H1 (cell line): ENCODE results near the gene RXRA. TPM values are rescaled to one million over a fixed set of nuclear protein-coding genes. Genes with fewer than 3 reads are reported as not detected.

ENCODE experiments used
- CTCF ChIA-PET: fragments of 300-600 bp; sonication (Branson Sonifier 250); formaldehyde crosslinking; loops from one replicate; lab custom pipeline; 2021; ENCODE audit not compliant: partially characterized antibody; lab: Charles Lee
- POLR2A ChIA-PET: fragments of 300-600 bp; sonication (Branson Sonifier 250); formaldehyde crosslinking; loops from one replicate; lab custom pipeline; 2021; ENCODE audit warnings: inconsistent platforms; ENCODE audit not compliant: partially characterized antibody; lab: Charles Lee
- DNase-seq, 2 experiments: peaks; one replicate each; pipeline versions ENCODE4 v3.0.0 to v3.0.0-alpha.2; 2010 to 2022; ENCODE audit warnings: low spot score in 2 of 2, low read depth in 1 of 2, mixed read lengths in 1 of 2
- FAIRE-seq: peaks from 2 replicates; lab custom pipeline; 2011; peaks lifted over from hg19 to GRCh38; lab: Jason Lieb, UNC
- H2AFZ ChIP-seq: 2 replicates; pipeline ENCODE4 v1.8.1; 2012; ENCODE audit warnings: low read length, inconsistent platforms
- H2AK5ac ChIP-seq: 2 replicates; pipeline ENCODE4 v1.6.1; 2013; ENCODE audit warnings: low read depth, low read length
- H2BK120ac ChIP-seq: replicated peaks from 2 replicates; pipeline ENCODE3; 2013; ENCODE audit warnings: low read depth, low read length, inconsistent platforms
- H2BK12ac ChIP-seq: 2 replicates; pipeline ENCODE4 v1.6.1; 2013; ENCODE audit warnings: low read depth, low read length
- H2BK15ac ChIP-seq: 2 replicates; pipeline ENCODE4 v1.6.1; 2013; ENCODE audit warnings: low read length
- H2BK20ac ChIP-seq: 2 replicates; pipeline ENCODE4 v1.6.1; 2013; ENCODE audit warnings: low read length
- H2BK5ac ChIP-seq: 2 replicates; pipeline ENCODE4 v1.6.1; 2013; ENCODE audit warnings: low read depth, low read length
- H3K14ac ChIP-seq: 2 replicates; pipeline ENCODE4 v1.6.1; 2013; ENCODE audit warnings: inconsistent platforms; ENCODE audit not compliant: insufficient read length
- H3K18ac ChIP-seq: 2 replicates; pipeline ENCODE4 v1.6.1; 2013; ENCODE audit warnings: low read length; ENCODE audit errors: extremely low read depth
- H3K23ac ChIP-seq: 2 replicates; pipeline ENCODE4 v1.6.1; 2013; ENCODE audit warnings: inconsistent platforms; ENCODE audit not compliant: insufficient read length
- H3K23me2 ChIP-seq: 2 replicates; pipeline ENCODE4 v1.6.1; 2013; ENCODE audit warnings: low read depth, low read length
- H3K27ac ChIP-seq: 2 replicates; pipeline ENCODE4 v1.6.1; 2011; ENCODE audit warnings: low read depth, low read length, inconsistent platforms
- H3K27me3 ChIP-seq, 4 experiments: replicated peaks in 1 of 4; 1 replicate in 1 of 4; 2 replicates in 3 of 4; pipeline versions ENCODE4 v1.6.1 to v1.8.1; 2011 to 2013; ENCODE audit warnings: low read length in 3 of 4, mild to moderate bottlenecking in 3 of 4, inconsistent platforms in 2 of 4, mixed read lengths in 2 of 4, moderate library complexity in 1 of 4; ENCODE audit not compliant: control insufficient read depth in 3 of 4, insufficient read depth in 3 of 4; ENCODE audit errors: extremely low read depth in 1 of 4
- H3K36me3 ChIP-seq, 4 experiments: 2 replicates each; pipeline versions ENCODE4 v1.6.1 to v1.8.1; 2011 to 2013; ENCODE audit warnings: mild to moderate bottlenecking in 4 of 4, low read length in 3 of 4, moderate library complexity in 2 of 4, control low read depth in 1 of 4, inconsistent platforms in 1 of 4; ENCODE audit not compliant: insufficient read depth in 4 of 4, control insufficient read depth in 2 of 4
- H3K4ac ChIP-seq: replicated peaks from 2 replicates; pipeline ENCODE3; 2013; ENCODE audit warnings: low read length, low read depth, mixed read lengths, inconsistent platforms; ENCODE audit not compliant: insufficient read length
- H3K4me1 ChIP-seq, 4 experiments: replicated peaks in 1 of 4; 1 replicate in 1 of 4; 2 replicates in 3 of 4; pipeline versions ENCODE4 v1.6.1 to v1.8.1; 2011 to 2013; ENCODE audit warnings: low read length in 3 of 4, inconsistent platforms in 2 of 4, mixed read lengths in 1 of 4; ENCODE audit not compliant: insufficient read depth in 4 of 4, control insufficient read depth in 3 of 4
- H3K4me2 ChIP-seq, 2 experiments: 2 replicates each; pipeline versions ENCODE4 v1.6.1 to v1.8.1; 2011 to 2013; ENCODE audit warnings: low read depth in 2 of 2, low read length in 2 of 2, control low read depth in 1 of 2, inconsistent platforms in 1 of 2, mild to moderate bottlenecking in 1 of 2; ENCODE audit not compliant: insufficient read depth in 1 of 2
- H3K4me3 ChIP-seq, 4 experiments: fragments of 200-600, 300-600 bp in 1 of 4; sonication (generic), shearing (Covaris generic), sonication (Bioruptor Twin) in 1 of 4; 2 replicates each; pipeline versions ENCODE4 v1.5.1 to v1.8.1; 2011 to 2016; ENCODE audit warnings: low read length in 4 of 4, low read depth in 3 of 4, control low read depth in 2 of 4, inconsistent platforms in 2 of 4, mild to moderate bottlenecking in 2 of 4, mixed read lengths in 1 of 4, moderate library complexity in 1 of 4; ENCODE audit not compliant: insufficient read depth in 2 of 4; ENCODE audit errors: extremely low read depth in 1 of 4
- H3K56ac ChIP-seq: replicated peaks from 2 replicates; pipeline ENCODE3; 2013; ENCODE audit warnings: low read depth, mild to moderate bottlenecking, mixed read lengths, low read length, inconsistent platforms; ENCODE audit not compliant: insufficient read length
- H3K79me1 ChIP-seq: 2 replicates; pipeline ENCODE4 v1.6.1; 2013; ENCODE audit warnings: low read depth, low read length, control low read depth
- H3K79me2 ChIP-seq, 2 experiments: 2 replicates each; pipeline versions ENCODE4 v1.6.1 to v1.8.1; 2012 to 2013; ENCODE audit warnings: low read length in 2 of 2, mild to moderate bottlenecking in 2 of 2, inconsistent platforms in 1 of 2; ENCODE audit not compliant: insufficient read depth in 2 of 2, control insufficient read depth in 1 of 2
- H3K9ac ChIP-seq, 4 experiments: replicated peaks in 1 of 4; 1 replicate in 1 of 4; 2 replicates in 3 of 4; pipeline versions ENCODE4 v1.6.1 to v1.8.1; 2011 to 2013; ENCODE audit warnings: low read depth in 3 of 4, low read length in 3 of 4, control low read depth in 2 of 4, mild to moderate bottlenecking in 2 of 4, moderate library complexity in 2 of 4, inconsistent platforms in 1 of 4; ENCODE audit errors: extremely low read depth in 1 of 4
- H3K9me3 ChIP-seq, 2 experiments: 2 replicates each; pipeline versions ENCODE4 v1.6.1 to v1.8.1; 2012 to 2013; ENCODE audit warnings: mild to moderate bottlenecking in 2 of 2, moderate library complexity in 2 of 2, control low read depth in 1 of 2, inconsistent platforms in 1 of 2, low read depth in 1 of 2, low read length in 1 of 2, mixed read lengths in 1 of 2; ENCODE audit not compliant: insufficient read depth in 2 of 2
- H4K20me1 ChIP-seq, 2 experiments: replicated peaks in 1 of 2; 2 replicates each; pipeline versions ENCODE3 to v1.8.1; 2011 to 2013; ENCODE audit warnings: inconsistent platforms in 2 of 2, low read length in 2 of 2, mild to moderate bottlenecking in 1 of 2; ENCODE audit not compliant: insufficient read depth in 2 of 2, control insufficient read depth in 1 of 2
- H4K5ac ChIP-seq: 2 replicates; pipeline ENCODE4 v1.6.1; 2013; ENCODE audit warnings: low read length, low read depth, mixed read lengths, inconsistent platforms; ENCODE audit not compliant: insufficient read length
- H4K8ac ChIP-seq: 2 replicates; pipeline ENCODE4 v1.8.0; 2013; ENCODE audit warnings: mild to moderate bottlenecking, moderate library complexity, low read length, inconsistent platforms; ENCODE audit not compliant: insufficient read depth; ENCODE audit errors: extremely low read depth
- H4K91ac ChIP-seq: replicated peaks from 2 replicates; pipeline ENCODE3; 2013; ENCODE audit warnings: low read length, mixed read lengths, inconsistent platforms; ENCODE audit not compliant: insufficient read length
- GABPA ChIP-seq: IDR thresholded peaks from 2 replicates; pipeline ENCODE4 v1.6.1; 2011; ENCODE audit warnings: mild to moderate bottlenecking, low read length, moderate library complexity, borderline replicate concordance; ENCODE audit not compliant: insufficient read depth
- HDAC6 ChIP-seq: IDR thresholded peaks from one replicate; pipeline ENCODE4 v1.7.1; 2012; ENCODE audit warnings: low read depth, mild to moderate bottlenecking, inconsistent platforms, low read length, moderate library complexity
- WGBS, 2 experiments: shearing (Covaris generic) in 1 of 2; methylation state at CpG; one replicate each; pipeline versions ENCODE4 v1.1.6 to v1.1.7; 2013 to 2015; ENCODE audit warnings: low lambda C conversion rate in 2 of 2, mixed read lengths in 2 of 2, inconsistent platforms in 1 of 2, low coverage in 1 of 2, missing lambda C conversion rate in 1 of 2; ENCODE audit not compliant: insufficient replicate concordance in 2 of 2, insufficient coverage in 1 of 2, insufficient read length in 1 of 2; ENCODE audit errors: extremely low coverage in 1 of 2, missing lambda C conversion rate in 1 of 2; 5-methylcytosine and 5-hydroxymethylcytosine counted together
- polyA plus RNA-seq, 7 experiments: library from polyadenylated mRNA; depleted of rRNA in 3 of 7; stranded (reverse) in 5 of 7; unstranded in 2 of 7; fragments of >200 nt in 5 of 7; fragments of 200-250 nt in 2 of 7; gene quantifications; 1 replicate in 5 of 7; 2 replicates in 1 of 7; 4 replicates in 1 of 7; pipeline versions ENCODE4 v1.2.1 to v1.2.3, GENCODE V29; 2011 to 2013; ENCODE audit warnings: missing spikeins in 2 of 7, mixed read lengths in 2 of 7
- total RNA-seq: library from RNA; stranded (reverse); fragmentation: NEBNext Ultra II Directional; extraction: Animal tissue kit (Norgen Biotek cat#: 25700); gene quantifications from 2 replicates; pipeline ENCODE4 v1.2.1, GENCODE V29; 2021

RXRA gene
- total and polyA plus RNA-seq, 2 of the 8 experiments (the other 6 are each of a cell fraction or from before 2014, with no cell fraction given) = 9.8 to 29.4 TPM

GRCh38 chr9:134352247-134352933 is 26.1 kb downstream of the RXRA start:
- Histone ChIP-seq H3K27ac (no peak overlapping the region), H2BK120ac (no peak overlapping the region), H4K91ac (no peak overlapping the region), H3K36me3 (no peaks in the 10 kb centered on the region), H4K8ac (peak overlapping the region; percentile 71; the same call in 1 of the 2 replicates), H3K4ac (no peak overlapping the region), H2BK20ac (no peak overlapping the region), H3K56ac (no peak overlapping the region), H3K27me3 (no peaks in the 10 kb centered on the region), H3K23me2 (no peaks in the 10 kb centered on the region), H2BK12ac (no peak overlapping the region), H3K14ac (no peak overlapping the region), H3K4me1 (peaks cover 0 to 12% (median 3%) of the 10 kb centered on the region in 4 experiments; a peak in 5 of 7 replicates), H3K9me3 (no peaks in the 10 kb centered on the region), H3K79me2 (peaks cover 0 to 59% of the 10 kb centered on the region in 2 experiments; a peak in 1 of 4 replicates), H2BK5ac (no peak overlapping the region), H2AK5ac (no peak overlapping the region), H2AFZ (no peak overlapping the region), H3K4me2 (no peak overlapping the region), H3K18ac (no peak overlapping the region), H3K9ac (no peak overlapping the region), H3K23ac (no peak overlapping the region), H3K4me3 (no peak overlapping the region), H4K20me1 (peaks cover 14 to 53% of the 10 kb centered on the region in 2 experiments), H3K79me1 (peaks cover 42% of the 10 kb centered on the region), H4K5ac (no peak overlapping the region), H2BK15ac (no peak overlapping the region)
- ChIA-PET POLR2A (no interaction called here), CTCF (interaction anchor here (1.0 kb wide), 1 partner anchor 83 kb away, joined by 4 read pairs; no protein-coding TSS in a partner anchor)
- DNase-seq (no peak), FAIRE-seq (no peak)
- no peak for TF ChIP-seq HDAC6
- 0 out of 2 replicates have a peak, but pooled peaks have one; percentile 17 for TF ChIP-seq GABPA
- WGBS, 2 experiments = 86% methylated on average over 12 of the region's 18 CpGs; no CpG with 5 or more reads in 1 of the 2 experiments
